ENCODE results near the gene ITPR3. TPM values are rescaled to one million over a fixed set of nuclear protein-coding genes. Genes with fewer than 3 reads are reported as not detected.

The ITPR3 gene
- total RNA-seq, 1 donor from 2014 or later = 5.6 TPM

- peaks cover 56% of the 10 kb centered on the region for H3K4me1 ChIP-seq
- no peaks in the 10 kb centered on the region for H3K36me3 ChIP-seq
- intact Hi-C loops (cut with micrococcal nuclease) = loop anchor here (5.0 to 10.0 kb wide), 2 partner anchors 86 to 113 kb away; no protein-coding TSS in a partner anchor
- peak overlapping the region; percentile 92 for H3K27ac ChIP-seq (replicated peaks)
- H3K9me3 ChIP-seq (replicated peaks) = no peaks in the 10 kb centered on the region
- H3K4me3 ChIP-seq = no peak overlapping the region
- TF ChIP-seq CTCF (IDR thresholded peaks at IDR 0.05; ENCODE audit: borderline replicate concordance) = no peak
- no peaks in the 10 kb centered on the region for H3K27me3 ChIP-seq (ENCODE audit: low read depth)
- DNase-seq = no peak
Measured at GRCh38 chr6:33588894-33589293, 32.2 kb upstream of the ITPR3 start.

GRCh38 chr6:33589392-33589730 lies 31.8 kb upstream of the ITPR3 start:
- H3K9me3 ChIP-seq (replicated peaks) = no peaks in the 10 kb centered on the region
- no peaks in the 10 kb centered on the region for H3K27me3 ChIP-seq (ENCODE audit: low read depth)
- H3K27ac ChIP-seq (replicated peaks) = peak overlapping the region; percentile 92
- H3K4me3 ChIP-seq = peak overlapping the region; percentile 30
- peaks cover 56% of the 10 kb centered on the region for H3K4me1 ChIP-seq
- no peak for TF ChIP-seq CTCF (IDR thresholded peaks at IDR 0.05; ENCODE audit: borderline replicate concordance)
- intact Hi-C loops (cut with micrococcal nuclease) = loop anchor here (5.0 to 10.0 kb wide), 2 partner anchors 85 to 113 kb away; no protein-coding TSS in a partner anchor
- no peaks in the 10 kb centered on the region for H3K36me3 ChIP-seq
- DNase-seq = no peak

GRCh38 chr6:33589731-33590530 lies 31.2 kb upstream of the ITPR3 start:
- intact Hi-C loops (cut with micrococcal nuclease) = loop anchor here (5.0 to 10.0 kb wide), 2 partner anchors 85 to 112 kb away; no protein-coding TSS in a partner anchor
- no peaks in the 10 kb centered on the region for H3K9me3 ChIP-seq (replicated peaks)
- no peaks in the 10 kb centered on the region for H3K27me3 ChIP-seq (ENCODE audit: low read depth)
- peak; percentile 91 for TF ChIP-seq CTCF (IDR thresholded peaks at IDR 0.05; ENCODE audit: borderline replicate concordance)
- H3K4me3 ChIP-seq = peak overlapping the region; percentile 30
- H3K36me3 ChIP-seq = no peaks in the 10 kb centered on the region
- peaks cover 56% of the 10 kb centered on the region for H3K4me1 ChIP-seq
- peak overlapping the region; percentile 92 for H3K27ac ChIP-seq (replicated peaks)
- DNase-seq = no peak

GRCh38 chr6:33590531-33591198 lies 30.5 kb upstream of the ITPR3 start:
- no peak for TF ChIP-seq CTCF (IDR thresholded peaks at IDR 0.05; ENCODE audit: borderline replicate concordance)
- H3K27me3 ChIP-seq (ENCODE audit: low read depth) = no peaks in the 10 kb centered on the region
- H3K36me3 ChIP-seq = no peaks in the 10 kb centered on the region
- no peaks in the 10 kb centered on the region for H3K9me3 ChIP-seq (replicated peaks)
- peaks cover 49% of the 10 kb centered on the region for H3K4me1 ChIP-seq
- no peak for DNase-seq
- intact Hi-C loops (cut with micrococcal nuclease) = no loop called here
- H3K27ac ChIP-seq (replicated peaks) = peak overlapping the region; percentile 92
- H3K4me3 ChIP-seq = no peak overlapping the region

GRCh38 chr6:33591424-33592032 lies 29.6 kb upstream of the ITPR3 start:
- intact Hi-C loops (cut with micrococcal nuclease) = no loop called here
- H3K9me3 ChIP-seq (replicated peaks) = no peaks in the 10 kb centered on the region
- peak overlapping the region; percentile 92 for H3K27ac ChIP-seq (replicated peaks)
- H3K27me3 ChIP-seq (ENCODE audit: low read depth) = no peaks in the 10 kb centered on the region
- no peak for DNase-seq
- H3K4me3 ChIP-seq = no peak overlapping the region
- TF ChIP-seq CTCF (IDR thresholded peaks at IDR 0.05; ENCODE audit: borderline replicate concordance) = no peak
- peaks cover 41% of the 10 kb centered on the region for H3K4me1 ChIP-seq
- no peaks in the 10 kb centered on the region for H3K36me3 ChIP-seq

Measured in left ventricle myocardium inferior (tissue), 1 donor.